ENCODE measurements around the gene WIPF2. TPM values are rescaled to one million over a fixed set of nuclear protein-coding genes. Genes with fewer than 3 reads are reported as not detected.
"Not testable (repeated sequence)": the region's sequence is repeated elsewhere in the genome, so short reads cannot be mapped to it uniquely, and the experiment has no call there.

WIPF2 gene
- total RNA-seq, 2 experiments from 2014 or later: 12.3 to 13.0 TPM

DNA sequence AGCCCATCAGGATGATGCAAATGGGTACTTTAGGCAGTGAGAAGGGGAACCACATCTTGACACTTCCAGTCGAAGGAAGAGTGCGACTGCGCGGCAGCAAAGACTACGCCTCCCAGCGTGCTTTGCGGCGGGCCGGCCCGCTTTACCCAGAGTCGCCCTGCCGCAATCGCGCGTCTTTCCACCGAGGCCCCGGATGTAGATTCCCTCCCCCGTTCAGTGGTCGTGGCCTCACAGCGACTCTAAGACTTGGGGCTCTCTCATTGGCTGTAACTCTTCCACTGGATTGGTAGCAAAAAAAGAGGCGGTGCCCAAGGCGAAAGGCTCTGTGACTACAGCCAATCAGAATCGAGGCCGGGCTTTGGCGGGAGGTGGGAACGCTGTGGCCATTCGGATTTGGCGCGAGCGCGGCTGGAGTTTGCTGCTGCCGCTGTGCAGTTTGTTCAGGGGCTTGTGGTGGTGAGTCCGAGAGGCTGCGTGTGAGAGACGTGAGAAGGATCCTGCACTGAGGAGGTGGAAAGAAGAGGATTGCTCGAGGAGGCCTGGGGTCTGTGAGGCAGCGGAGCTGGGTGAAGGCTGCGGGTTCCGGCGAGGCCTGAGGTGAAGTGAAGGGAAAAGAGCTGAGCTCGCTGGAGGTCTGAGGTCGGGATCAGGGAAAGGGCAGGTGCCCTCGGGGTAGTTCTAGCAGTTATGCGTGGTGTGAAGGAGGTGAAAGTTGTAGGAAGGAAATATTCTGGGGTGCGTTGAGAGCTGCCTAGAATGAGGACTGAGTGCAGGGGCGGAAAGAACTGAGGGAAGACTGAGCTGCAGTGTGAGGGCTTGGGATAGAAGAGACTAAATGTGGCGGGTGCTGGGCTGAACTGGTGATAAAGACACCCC, 68.6 kb downstream of the WIPF2 start, which contains the start of gene CDC6:
Gene CDC6 (plus strand): TSS at position 386 of the 876 bp plus-strand sequence. CDS start 1,542 bp downstream, outside the sequence.
- peak; percentile 100 for DNase-seq
- intact Hi-C loops (cut with micrococcal nuclease): loop anchor here (1.0 to 10.0 kb wide), 5 partner anchors 31 to 513 kb away; partner anchors contain the start of gene WIPF2
- Mint-ChIP-seq H3K9me3 (no peaks in the 10 kb centered on the region), H3K36me3 (ENCODE audit: low read depth) (peaks cover 37% of the 10 kb centered on the region), H3K27ac (peak within 1 kb of the TSS; percentile 94), H3K4me3 (peak within 1 kb of the TSS; percentile 99), H3K27me3 (ENCODE audit: low read depth) (no peaks in the 10 kb centered on the region), H3K4me1 (ENCODE audit: low read depth) (peaks cover 47% of the 10 kb centered on the region)
- CTCF ChIA-PET: interaction anchor here (0.6 to 4.4 kb wide), 11 partner anchors 34 to 327 kb away, joined by 3 to 41 read pairs (median 3); no protein-coding TSS in a partner anchor

DNA sequence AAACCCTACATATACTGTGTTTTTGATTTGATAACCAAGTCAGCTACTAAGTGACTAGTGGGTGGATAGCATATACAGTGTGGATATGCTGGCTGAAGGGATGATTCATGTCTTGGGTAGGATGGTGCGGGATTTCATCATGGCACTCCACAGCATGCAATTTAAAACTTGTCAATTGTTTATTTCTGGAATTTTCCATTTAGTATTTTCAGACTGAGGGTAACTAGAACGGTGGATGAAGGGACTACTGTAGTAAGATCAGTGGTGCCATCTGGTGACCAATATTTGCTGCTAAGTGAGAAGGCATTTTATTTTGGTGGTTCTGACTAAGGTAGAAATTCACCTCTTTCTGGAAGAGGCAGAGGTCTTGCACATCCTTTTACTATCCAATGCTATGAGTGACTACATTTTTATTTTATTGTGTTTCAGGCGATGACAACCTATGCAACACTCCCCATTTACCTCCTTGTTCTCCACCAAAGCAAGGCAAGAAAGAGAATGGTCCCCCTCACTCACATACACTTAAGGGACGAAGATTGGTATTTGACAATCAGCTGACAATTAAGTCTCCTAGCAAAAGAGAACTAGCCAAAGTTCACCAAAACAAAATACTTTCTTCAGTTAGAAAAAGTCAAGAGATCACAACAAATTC, 71.7 kb downstream of the WIPF2 start:
- intact Hi-C loops (cut with micrococcal nuclease): loop anchor here (1.0 kb wide), 1 partner anchor 89 kb away; no protein-coding TSS in a partner anchor
- H3K4me3 Mint-ChIP-seq: no peak overlapping the region
- no peaks in the 10 kb centered on the region for H3K27me3 Mint-ChIP-seq (ENCODE audit: low read depth)
- no peak overlapping the region for H3K27ac Mint-ChIP-seq
- peaks cover 39% of the 10 kb centered on the region for H3K4me1 Mint-ChIP-seq (ENCODE audit: low read depth)
- peaks cover 62% of the 10 kb centered on the region for H3K36me3 Mint-ChIP-seq (ENCODE audit: low read depth)
- peak; percentile 63 for DNase-seq
- no peaks in the 10 kb centered on the region for H3K9me3 Mint-ChIP-seq
- CTCF ChIA-PET: interaction anchor here (0.5 to 4.4 kb wide), 9 partner anchors 12 to 274 kb away, joined by 3 to 41 read pairs (median 4); no protein-coding TSS in a partner anchor

DNA sequence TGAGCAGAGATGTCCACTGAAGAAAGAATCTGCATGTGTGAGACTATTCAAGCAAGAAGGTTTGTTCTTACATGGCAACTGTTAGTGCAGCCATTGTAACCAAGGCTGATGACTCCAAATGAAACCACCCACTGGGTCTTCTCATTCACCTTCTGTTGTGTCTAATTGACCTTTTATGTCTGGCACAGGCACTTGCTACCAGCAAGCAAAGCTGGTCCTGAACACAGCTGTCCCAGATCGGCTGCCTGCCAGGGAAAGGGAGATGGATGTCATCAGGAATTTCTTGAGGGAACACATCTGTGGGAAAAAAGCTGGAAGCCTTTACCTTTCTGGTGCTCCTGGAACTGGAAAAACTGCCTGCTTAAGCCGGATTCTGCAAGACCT, 72.2 kb downstream of the WIPF2 start:
- intact Hi-C loops (cut with micrococcal nuclease): no loop called here
- peaks cover 67% of the 10 kb centered on the region for H3K36me3 Mint-ChIP-seq (ENCODE audit: low read depth)
- H3K27ac Mint-ChIP-seq: no peak overlapping the region
- no peak for DNase-seq
- no peaks in the 10 kb centered on the region for H3K27me3 Mint-ChIP-seq (ENCODE audit: low read depth)
- H3K9me3 Mint-ChIP-seq: no peaks in the 10 kb centered on the region
- CTCF ChIA-PET: interaction anchor here (0.7 to 4.4 kb wide), 3 partner anchors 12 to 275 kb away, joined by 3 to 41 read pairs (median 5); no protein-coding TSS in a partner anchor
- no peak overlapping the region for H3K4me3 Mint-ChIP-seq
- H3K4me1 Mint-ChIP-seq (ENCODE audit: low read depth): peaks cover 41% of the 10 kb centered on the region

DNA sequence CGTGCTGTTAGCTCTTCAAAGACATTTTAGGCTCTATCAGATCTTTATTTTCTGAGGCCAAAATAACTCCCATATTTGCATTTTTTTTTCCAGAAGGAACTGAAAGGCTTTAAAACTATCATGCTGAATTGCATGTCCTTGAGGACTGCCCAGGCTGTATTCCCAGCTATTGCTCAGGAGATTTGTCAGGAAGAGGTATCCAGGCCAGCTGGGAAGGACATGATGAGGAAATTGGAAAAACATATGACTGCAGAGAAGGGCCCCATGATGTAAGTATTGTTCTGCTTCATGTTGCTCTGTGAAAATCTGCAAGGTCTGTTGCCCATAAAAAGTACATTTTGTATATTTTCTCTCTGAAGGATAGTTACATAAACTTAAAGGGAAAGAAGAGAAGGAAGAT, 74.3 kb downstream of the WIPF2 start:
- H3K36me3 Mint-ChIP-seq (ENCODE audit: low read depth): peaks cover 75% of the 10 kb centered on the region
- intact Hi-C loops (cut with micrococcal nuclease): no loop called here
- no peak for DNase-seq
- no peaks in the 10 kb centered on the region for H3K9me3 Mint-ChIP-seq
- H3K4me1 Mint-ChIP-seq (ENCODE audit: low read depth): peaks cover 28% of the 10 kb centered on the region
- no peaks in the 10 kb centered on the region for H3K27me3 Mint-ChIP-seq (ENCODE audit: low read depth)
- CTCF ChIA-PET: interaction anchor here (0.6 to 2.0 kb wide), 8 partner anchors 11 to 1324 kb away, joined by 3 to 9 read pairs (median 4); no protein-coding TSS in a partner anchor
- H3K27ac Mint-ChIP-seq: no peak overlapping the region
- no peak overlapping the region for H3K4me3 Mint-ChIP-seq

DNA sequence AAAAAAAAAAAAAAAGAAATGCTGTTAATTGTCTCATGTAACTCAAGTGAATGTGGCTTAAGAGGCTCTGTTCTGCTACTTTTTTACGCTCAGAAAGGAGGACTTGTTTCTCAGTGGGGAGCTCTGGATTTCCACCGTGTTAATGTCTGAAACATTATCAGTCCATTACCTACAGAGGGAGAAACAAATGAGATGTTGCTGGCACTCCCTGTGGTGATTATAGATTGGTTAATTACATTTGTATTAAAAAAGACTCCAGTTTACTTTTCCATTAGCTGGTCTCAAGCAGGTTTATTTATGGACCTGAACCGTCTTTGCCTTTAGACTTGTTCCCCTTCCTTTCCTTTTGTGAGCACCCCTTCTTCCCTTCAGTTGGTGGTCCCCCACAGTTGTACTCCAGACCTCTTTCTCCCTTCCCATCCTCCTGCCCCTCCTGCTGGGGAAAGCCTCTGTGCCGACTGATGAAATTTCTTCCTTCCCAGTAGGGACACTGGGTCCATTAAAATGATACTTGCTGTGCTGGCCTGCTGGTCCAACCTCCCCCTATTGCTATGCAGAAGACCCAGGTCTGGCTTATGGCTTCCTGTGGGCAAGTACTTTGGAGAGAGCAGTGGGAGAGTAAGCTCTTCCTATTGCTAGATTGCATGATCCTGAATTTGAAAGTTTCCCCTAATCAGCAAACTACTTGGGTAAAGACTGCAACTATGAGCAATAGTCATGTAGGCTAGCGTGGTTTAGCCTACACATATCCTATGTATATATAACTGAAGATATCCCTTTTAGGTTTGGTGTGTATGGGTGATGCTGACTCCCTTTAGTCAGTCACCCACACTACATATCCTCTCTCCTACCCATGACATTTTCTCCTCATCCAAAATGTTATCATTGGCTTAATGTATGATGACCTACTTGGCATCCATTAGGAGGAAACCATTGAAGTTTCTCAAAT, 76.7 kb downstream of the WIPF2 start:
- intact Hi-C loops (cut with micrococcal nuclease): no loop called here
- CTCF ChIA-PET: interaction anchor here (0.6 to 12.1 kb wide), 7 partner anchors 12 to 268 kb away, joined by 3 to 178 read pairs (median 3); partner anchors contain the start of gene GJD3
- no peak overlapping the region for H3K4me3 Mint-ChIP-seq
- H3K27ac Mint-ChIP-seq: no peak overlapping the region
- peaks cover 70% of the 10 kb centered on the region for H3K36me3 Mint-ChIP-seq (ENCODE audit: low read depth)
- no peaks in the 10 kb centered on the region for H3K27me3 Mint-ChIP-seq (ENCODE audit: low read depth)
- no peaks in the 10 kb centered on the region for H3K9me3 Mint-ChIP-seq
- DNase-seq: no peak
- H3K4me1 Mint-ChIP-seq (ENCODE audit: low read depth): peaks cover 12% of the 10 kb centered on the region

DNA sequence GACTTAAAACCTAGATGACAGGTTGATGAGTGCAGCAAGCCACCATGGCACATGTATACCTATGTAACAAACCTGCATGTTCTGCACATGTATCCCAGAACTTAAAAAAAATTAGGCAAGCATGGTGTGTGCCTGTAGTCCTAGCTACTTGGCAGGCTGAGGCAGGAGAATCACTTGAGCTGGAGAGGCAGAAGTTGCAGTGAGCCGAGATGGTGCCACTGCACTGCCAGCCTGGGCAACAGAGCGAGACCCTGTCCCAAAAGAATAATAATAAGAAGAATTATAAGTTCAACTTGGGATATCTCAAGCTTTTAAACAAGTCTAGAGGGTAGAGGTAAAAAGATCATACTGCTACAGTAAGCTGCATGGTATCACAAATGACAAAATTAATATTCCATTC, 78.4 kb downstream of the WIPF2 start:
- CTCF ChIA-PET: interaction anchor here (0.6 to 12.1 kb wide), 3 partner anchors 10 to 284 kb away, joined by 3 to 178 read pairs (median 3); no protein-coding TSS in a partner anchor
- H3K36me3 Mint-ChIP-seq (ENCODE audit: low read depth): peaks cover 68% of the 10 kb centered on the region
- H3K4me1 Mint-ChIP-seq (ENCODE audit: low read depth): peaks cover 9% of the 10 kb centered on the region
- no peak overlapping the region for H3K27ac Mint-ChIP-seq
- H3K9me3 Mint-ChIP-seq: no peaks in the 10 kb centered on the region
- no peak overlapping the region for H3K4me3 Mint-ChIP-seq
- no peak for DNase-seq
- intact Hi-C loops (cut with micrococcal nuclease): no loop called here
- no peaks in the 10 kb centered on the region for H3K27me3 Mint-ChIP-seq (ENCODE audit: low read depth)

DNA sequence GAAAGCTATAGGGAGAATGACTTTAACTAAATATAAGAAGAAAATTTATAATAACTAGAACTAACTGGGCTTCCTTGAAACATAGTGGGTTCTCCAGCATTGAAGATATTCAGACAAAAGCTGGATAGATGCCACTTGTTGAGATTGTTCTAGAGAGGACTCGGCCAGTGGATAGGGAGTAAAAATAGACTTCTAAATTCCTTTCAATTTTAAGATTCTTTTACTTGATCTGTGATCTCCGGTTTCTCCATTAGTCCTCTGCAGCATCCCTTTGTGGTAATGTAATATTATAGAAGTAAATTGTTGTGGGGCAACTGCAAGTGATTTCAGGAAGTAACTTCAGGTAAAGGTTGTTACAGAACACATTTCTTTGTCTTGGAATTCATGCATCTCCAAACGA, 79.6 kb downstream of the WIPF2 start:
- no peak for DNase-seq
- Mint-ChIP-seq H3K4me1 (ENCODE audit: low read depth) (peaks cover 14% of the 10 kb centered on the region), H3K27ac (no peak overlapping the region), H3K36me3 (ENCODE audit: low read depth) (peaks cover 69% of the 10 kb centered on the region), H3K9me3 (no peaks in the 10 kb centered on the region), H3K4me3 (no peak overlapping the region), H3K27me3 (ENCODE audit: low read depth) (no peaks in the 10 kb centered on the region)
- CTCF ChIA-PET: interaction anchor here (0.8 to 12.1 kb wide), 2 partner anchors 19 to 56 kb away, joined by 5 to 178 read pairs; no protein-coding TSS in a partner anchor
- intact Hi-C loops (cut with micrococcal nuclease): no loop called here

DNA sequence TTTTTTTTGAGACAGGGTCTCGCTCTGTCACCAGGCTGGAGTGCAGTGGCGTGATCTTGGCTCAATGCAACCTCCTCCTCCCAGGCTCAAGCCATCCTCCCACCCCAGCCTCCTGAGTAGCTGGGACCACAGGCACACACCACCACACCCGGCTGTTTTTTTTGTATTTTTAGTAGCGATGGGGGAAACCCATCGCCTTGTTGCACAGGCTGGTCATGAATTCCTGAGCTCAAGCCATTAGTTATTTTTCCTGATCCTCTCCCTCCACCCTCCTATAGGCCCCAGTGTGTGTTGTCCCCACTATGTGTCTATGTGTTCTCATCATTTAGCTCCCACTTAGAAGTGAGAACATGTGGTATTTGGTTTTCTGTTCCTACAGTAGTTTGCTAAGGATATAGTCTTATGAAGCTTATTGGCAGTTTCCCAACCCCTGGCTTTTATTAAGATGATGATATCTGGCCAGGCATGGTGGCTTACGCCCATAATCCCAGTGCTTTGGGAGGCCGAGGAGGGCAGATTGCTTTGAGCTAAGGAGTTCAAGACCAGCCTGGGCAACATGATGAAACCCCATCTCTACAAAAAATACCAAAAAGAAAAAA, 80.2 kb downstream of the WIPF2 start:
- CTCF ChIA-PET: interaction anchor here (0.8 to 12.1 kb wide), 2 partner anchors 18 to 56 kb away, joined by 5 to 178 read pairs; no protein-coding TSS in a partner anchor
- intact Hi-C loops (cut with micrococcal nuclease); DNase-seq; H3K4me3 Mint-ChIP-seq; H3K9me3 Mint-ChIP-seq; H3K27ac Mint-ChIP-seq; H3K27me3 Mint-ChIP-seq (ENCODE audit: low read depth): not testable (repeated sequence)
- peaks cover 70% of the 10 kb centered on the region for H3K36me3 Mint-ChIP-seq (ENCODE audit: low read depth)
- peaks cover 15% of the 10 kb centered on the region for H3K4me1 Mint-ChIP-seq (ENCODE audit: low read depth)

DNA sequence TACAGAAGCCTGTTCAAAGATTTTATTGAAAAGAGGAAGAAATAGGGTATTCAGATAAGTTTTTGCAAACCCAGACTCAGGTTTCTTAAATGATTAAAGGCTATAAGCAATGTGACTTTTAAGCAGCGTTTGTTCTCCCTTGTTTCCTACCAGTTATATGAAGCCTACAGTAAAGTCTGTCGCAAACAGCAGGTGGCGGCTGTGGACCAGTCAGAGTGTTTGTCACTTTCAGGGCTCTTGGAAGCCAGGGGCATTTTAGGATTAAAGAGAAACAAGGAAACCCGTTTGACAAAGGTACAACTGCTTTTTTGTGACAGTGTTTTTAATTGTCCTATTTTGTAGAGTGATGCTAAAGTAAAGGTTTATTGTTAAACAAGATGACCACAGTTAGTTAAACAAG, 82.2 kb downstream of the WIPF2 start:
- no peak overlapping the region for H3K4me3 Mint-ChIP-seq
- no peaks in the 10 kb centered on the region for H3K27me3 Mint-ChIP-seq (ENCODE audit: low read depth)
- no peaks in the 10 kb centered on the region for H3K9me3 Mint-ChIP-seq
- no peak overlapping the region for H3K27ac Mint-ChIP-seq
- CTCF ChIA-PET: interaction anchor here (0.8 to 12.1 kb wide), 3 partner anchors 10 to 54 kb away, joined by 3 to 178 read pairs (median 55); no protein-coding TSS in a partner anchor
- intact Hi-C loops (cut with micrococcal nuclease): no loop called here
- H3K4me1 Mint-ChIP-seq (ENCODE audit: low read depth): peaks cover 10% of the 10 kb centered on the region
- peaks cover 51% of the 10 kb centered on the region for H3K36me3 Mint-ChIP-seq (ENCODE audit: low read depth)
- no peak for DNase-seq

DNA sequence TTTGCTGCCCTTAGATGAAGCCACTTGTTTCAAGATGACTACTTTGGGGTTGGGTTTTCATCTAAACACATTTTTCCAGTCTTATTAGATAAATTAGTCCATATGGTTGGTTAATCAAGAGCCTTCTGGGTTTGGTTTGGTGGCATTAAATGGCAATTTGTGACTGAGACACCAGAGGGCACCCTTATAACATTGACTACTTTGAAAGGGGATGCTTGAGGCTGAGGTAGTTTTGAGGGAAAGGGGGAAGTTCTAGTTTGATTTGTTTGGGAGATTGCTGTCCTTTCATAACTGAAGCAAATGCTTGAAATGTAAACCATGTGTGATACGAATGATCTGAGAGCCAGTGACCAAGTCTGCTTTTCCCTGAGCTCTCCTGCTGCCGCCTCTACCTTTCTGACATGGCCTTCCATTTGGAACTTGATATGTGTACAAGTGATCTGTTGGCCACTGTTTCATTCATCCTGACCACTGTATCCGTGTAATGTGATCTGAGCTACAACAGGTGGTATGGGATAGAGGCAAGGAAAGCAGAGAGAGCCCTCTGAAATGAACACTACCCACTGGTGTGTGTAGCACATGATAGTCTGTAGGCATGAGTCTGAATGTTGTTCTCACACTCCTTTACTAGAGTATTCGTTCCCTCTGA, 84.0 kb downstream of the WIPF2 start:
- intact Hi-C loops (cut with micrococcal nuclease): loop anchor here (1.0 kb wide), 2 partner anchors 38 to 52 kb away; no protein-coding TSS in a partner anchor
- CTCF ChIA-PET: interaction anchor here (0.5 to 12.1 kb wide), 12 partner anchors 8 to 248 kb away, joined by 3 to 178 read pairs (median 4); no protein-coding TSS in a partner anchor
- no peaks in the 10 kb centered on the region for H3K9me3 Mint-ChIP-seq
- H3K27ac Mint-ChIP-seq: no peak overlapping the region
- H3K4me1 Mint-ChIP-seq (ENCODE audit: low read depth): peaks cover 10% of the 10 kb centered on the region
- no peaks in the 10 kb centered on the region for H3K27me3 Mint-ChIP-seq (ENCODE audit: low read depth)
- H3K36me3 Mint-ChIP-seq (ENCODE audit: low read depth): peaks cover 39% of the 10 kb centered on the region
- no peak overlapping the region for H3K4me3 Mint-ChIP-seq
- peak; percentile 61 for DNase-seq

All from activated naive CD4-positive, alpha-beta T cell treated with anti-CD3 and anti-CD28 coated beads for 36 hours (primary cell).